NCI-H146 treated with DMSO at 0.1 percent for 48 hours (cell line): ENCODE results near the gene CASP9.

Source experiments
- DNase-seq: peaks from one replicate; lab custom pipeline; 2025; ENCODE audit not compliant: unreplicated experiment; lab: John Stamatoyannopoulos, UW

The CASP9 gene

GRCh38 chr1:15449567-15449966, 74.4 kb downstream of the CASP9 start:
- no peak for DNase-seq

GRCh38 chr1:15448877-15449462, 75.0 kb downstream of the CASP9 start:
- no peak for DNase-seq

GRCh38 chr1:15446212-15446611, 77.8 kb downstream of the CASP9 start:
- no peak for DNase-seq

GRCh38 chr1:15445390-15446122, 78.5 kb downstream of the CASP9 start:
- no peak for DNase-seq

GRCh38 chr1:15444468-15445389, 79.3 kb downstream of the CASP9 start:
- DNase-seq = no peak

GRCh38 chr1:15443281-15443680, 80.7 kb downstream of the CASP9 start:
- no peak for DNase-seq

GRCh38 chr1:15442759-15443158, 81.3 kb downstream of the CASP9 start:
- no peak for DNase-seq

GRCh38 chr1:15442119-15442518, 81.9 kb downstream of the CASP9 start:
- no peak for DNase-seq
